ENCODE measurements around the gene RAMP1. TPM values are rescaled to one million over a fixed set of nuclear protein-coding genes. Genes with fewer than 3 reads are reported as not detected.

Gene RAMP1
- total and polyA plus RNA-seq, 2 donors (not counting 1 experiment from before 2014, with no cell fraction given) = 3.3 to 16.0 TPM

- Histone ChIP-seq H3K79me2 (ENCODE audit: control insufficient read depth, insufficient read depth, low read length) (no peaks in the 10 kb centered on the region), H4K20me1 (ENCODE audit: control insufficient read depth, extremely low read depth, insufficient read depth, low read length) (no peaks in the 10 kb centered on the region), H3K4me2 (ENCODE audit: extremely low read depth, insufficient read depth, low read length) (no peak overlapping the region), H3K9ac (ENCODE audit: insufficient read depth, low read length) (no peak overlapping the region), H3K36me3 (ENCODE audit: control insufficient read depth, insufficient read depth, low read length) (no peaks in the 10 kb centered on the region), H3K27me3 (ENCODE audit: control insufficient read depth, insufficient read depth, low read length) (no peaks in the 10 kb centered on the region), H2AFZ (ENCODE audit: low read length) (no peak overlapping the region), H3K9me3 (ENCODE audit: control insufficient read depth, insufficient read depth, low read depth, low read length) (no peaks in the 10 kb centered on the region), H3K4me3 (replicated peaks in 1 of 4; ENCODE audit: control extremely low read depth in 1 of 4, insufficient read depth in 1 of 4, low read depth in 3 of 4, low read length in 4 of 4) (no peak overlapping the region), H3K27ac (ENCODE audit: insufficient read depth, low read length) (no peak overlapping the region), H3K4me1 (ENCODE audit: control insufficient read depth, extremely low read depth, insufficient read depth, low read length) (peaks cover 5% of the 10 kb centered on the region)
- TF ChIP-seq CTCF (conservative IDR thresholded peaks at IDR 0.05 in 1 of 2, IDR thresholded peaks at IDR 0.05 in 1 of 2; ENCODE audit: low read depth in 1 of 2, low read length in 2 of 2) = no peak
- no peak for TF ChIP-seq EZH2 (IDR thresholded peaks at IDR 0.05; ENCODE audit: low read length, missing control alignments)
- DNase-seq (ENCODE audit: low read depth in 2 of 2) = no peak
Measured at GRCh38 chr2:237884681-237885080, 25.3 kb downstream of the RAMP1 start.

GRCh38 chr2:237885111-237885930, 25.9 kb downstream of the RAMP1 start:
- H3K4me3 ChIP-seq (replicated peaks in 1 of 4; ENCODE audit: control extremely low read depth in 1 of 4, insufficient read depth in 1 of 4, low read depth in 3 of 4, low read length in 4 of 4) = no peak overlapping the region
- H4K20me1 ChIP-seq (ENCODE audit: control insufficient read depth, extremely low read depth, insufficient read depth, low read length) = no peaks in the 10 kb centered on the region
- H3K4me1 ChIP-seq (ENCODE audit: control insufficient read depth, extremely low read depth, insufficient read depth, low read length) = peaks cover 5% of the 10 kb centered on the region
- no peaks in the 10 kb centered on the region for H3K36me3 ChIP-seq (ENCODE audit: control insufficient read depth, insufficient read depth, low read length)
- H3K27me3 ChIP-seq (ENCODE audit: control insufficient read depth, insufficient read depth, low read length) = no peaks in the 10 kb centered on the region
- no peak for DNase-seq (ENCODE audit: low read depth in 2 of 2)
- H3K9me3 ChIP-seq (ENCODE audit: control insufficient read depth, insufficient read depth, low read depth, low read length) = no peaks in the 10 kb centered on the region
- H3K4me2 ChIP-seq (ENCODE audit: extremely low read depth, insufficient read depth, low read length) = no peak overlapping the region
- TF ChIP-seq EZH2 (IDR thresholded peaks at IDR 0.05; ENCODE audit: low read length, missing control alignments) (no peak), CTCF (conservative IDR thresholded peaks at IDR 0.05 in 1 of 2, IDR thresholded peaks at IDR 0.05 in 1 of 2; ENCODE audit: low read depth in 1 of 2, low read length in 2 of 2) (no peak)
- no peak overlapping the region for H2AFZ ChIP-seq (ENCODE audit: low read length)
- H3K79me2 ChIP-seq (ENCODE audit: control insufficient read depth, insufficient read depth, low read length) = no peaks in the 10 kb centered on the region
- no peak overlapping the region for H3K27ac ChIP-seq (ENCODE audit: insufficient read depth, low read length)
- no peak overlapping the region for H3K9ac ChIP-seq (ENCODE audit: insufficient read depth, low read length)

GRCh38 chr2:237885931-237886684, 26.7 kb downstream of the RAMP1 start:
- H2AFZ ChIP-seq (ENCODE audit: low read length) = no peak overlapping the region
- no peak overlapping the region for H3K4me2 ChIP-seq (ENCODE audit: extremely low read depth, insufficient read depth, low read length)
- no peak overlapping the region for H3K9ac ChIP-seq (ENCODE audit: insufficient read depth, low read length)
- H3K4me1 ChIP-seq (ENCODE audit: control insufficient read depth, extremely low read depth, insufficient read depth, low read length) = peaks cover 5% of the 10 kb centered on the region
- no peaks in the 10 kb centered on the region for H3K9me3 ChIP-seq (ENCODE audit: control insufficient read depth, insufficient read depth, low read depth, low read length)
- H3K79me2 ChIP-seq (ENCODE audit: control insufficient read depth, insufficient read depth, low read length) = no peaks in the 10 kb centered on the region
- no peaks in the 10 kb centered on the region for H3K27me3 ChIP-seq (ENCODE audit: control insufficient read depth, insufficient read depth, low read length)
- no peak overlapping the region for H3K27ac ChIP-seq (ENCODE audit: insufficient read depth, low read length)
- no peak overlapping the region for H3K4me3 ChIP-seq (replicated peaks in 1 of 4; ENCODE audit: control extremely low read depth in 1 of 4, insufficient read depth in 1 of 4, low read depth in 3 of 4, low read length in 4 of 4)
- no peaks in the 10 kb centered on the region for H3K36me3 ChIP-seq (ENCODE audit: control insufficient read depth, insufficient read depth, low read length)
- peak; percentile 33 to 50 for DNase-seq (ENCODE audit: low read depth in 2 of 2)
- no peaks in the 10 kb centered on the region for H4K20me1 ChIP-seq (ENCODE audit: control insufficient read depth, extremely low read depth, insufficient read depth, low read length)
- no peak for TF ChIP-seq CTCF (conservative IDR thresholded peaks at IDR 0.05 in 1 of 2, IDR thresholded peaks at IDR 0.05 in 1 of 2; ENCODE audit: low read depth in 1 of 2, low read length in 2 of 2)
- TF ChIP-seq EZH2 (IDR thresholded peaks at IDR 0.05; ENCODE audit: low read length, missing control alignments) = no peak

All from fibroblast of lung (primary cell).